HG03575 (cell line): ENCODE measurements around the gene HDGFL3.
"Not testable (repeated sequence)": the region's sequence is repeated elsewhere in the genome, so short reads cannot be mapped to it uniquely, and the experiment has no call there.

ENCODE experiments used
- ATAC-seq: cut with Tn5 transposase; IDR thresholded peaks from one replicate; pipeline ENCODE4 v1.9.1; 2021; ENCODE audit not compliant: unreplicated experiment, insufficient number of reproducible peaks, low FRiP score; ENCODE audit errors: extremely low read depth

HDGFL3 gene

DNA sequence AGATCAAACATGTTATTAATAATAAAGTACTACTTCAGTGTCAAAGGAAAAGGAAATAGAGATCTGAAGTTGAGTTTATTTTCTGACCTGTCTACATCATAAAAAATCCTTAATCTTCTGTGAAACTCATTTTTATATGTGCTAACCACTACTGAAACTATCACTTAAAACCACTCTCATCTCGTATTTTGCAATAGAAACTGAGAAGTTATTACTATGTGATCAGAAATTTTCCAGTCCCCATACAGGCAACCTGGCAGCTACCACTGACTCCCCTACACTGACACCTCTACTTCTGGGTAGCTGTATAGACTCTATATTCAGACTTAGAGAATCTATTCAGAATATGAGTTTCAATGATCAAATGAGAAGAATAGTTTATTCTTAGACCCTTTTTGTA, 8.3 kb downstream of the HDGFL3 start:
- peak; percentile 68 for ATAC-seq

DNA sequence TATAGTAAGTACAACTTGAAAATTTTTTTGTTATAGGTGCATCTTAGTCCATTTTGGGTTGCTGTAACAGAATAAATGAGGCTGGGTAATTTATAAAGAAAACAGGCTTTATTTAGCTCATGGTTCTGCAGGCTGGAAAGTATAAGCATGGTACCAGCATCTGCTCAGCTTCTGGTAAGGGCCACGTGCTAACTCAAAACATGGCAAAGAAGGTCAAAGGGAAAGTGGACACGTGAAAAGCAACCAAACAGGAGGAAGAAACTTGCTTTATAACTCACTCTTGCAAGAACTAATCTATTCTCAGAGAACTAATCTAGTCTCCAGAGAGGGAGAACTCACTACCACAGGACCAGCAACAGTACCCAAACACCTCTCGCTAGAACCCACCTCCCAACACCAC, 9.1 kb downstream of the HDGFL3 start:
- no peak for ATAC-seq

DNA sequence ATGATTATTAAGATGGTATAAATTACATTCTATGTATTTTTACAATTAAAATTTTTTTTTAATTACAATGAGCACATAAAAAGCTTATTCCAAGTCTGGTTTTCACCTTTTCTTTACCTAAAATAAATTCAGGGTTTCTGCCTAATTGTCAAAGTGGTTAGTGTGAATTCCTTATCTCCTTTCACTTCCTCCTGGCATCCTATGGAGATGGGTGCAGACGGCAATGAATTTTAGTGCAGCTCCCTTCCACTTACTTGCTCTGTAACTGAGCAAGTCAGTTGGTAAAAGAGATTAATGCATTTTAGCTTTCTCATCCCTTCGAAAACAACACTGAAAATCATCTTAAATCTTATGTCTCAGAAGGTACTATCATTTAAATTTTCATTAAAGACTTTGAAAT, 13.1 kb downstream of the HDGFL3 start:
- ATAC-seq = no peak

DNA sequence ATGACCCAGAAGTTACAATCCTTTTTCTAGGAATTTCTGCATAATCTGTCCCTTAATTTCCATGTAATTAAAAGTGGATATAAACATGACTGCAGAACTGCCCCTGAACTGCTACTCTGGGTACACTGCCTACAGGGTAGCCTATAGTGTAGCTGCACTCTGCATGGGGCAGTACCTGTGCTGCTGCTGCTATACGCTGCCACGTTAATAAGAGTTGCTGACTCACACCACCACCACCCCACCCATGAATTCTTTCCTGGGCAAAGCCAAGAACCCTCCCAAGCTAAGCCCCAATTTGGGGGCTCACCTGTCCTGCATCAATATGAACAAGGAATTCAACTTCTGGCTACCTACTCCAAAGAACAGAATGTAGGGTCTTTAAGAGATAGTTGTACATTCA, 13.9 kb downstream of the HDGFL3 start:
- no peak for ATAC-seq

DNA sequence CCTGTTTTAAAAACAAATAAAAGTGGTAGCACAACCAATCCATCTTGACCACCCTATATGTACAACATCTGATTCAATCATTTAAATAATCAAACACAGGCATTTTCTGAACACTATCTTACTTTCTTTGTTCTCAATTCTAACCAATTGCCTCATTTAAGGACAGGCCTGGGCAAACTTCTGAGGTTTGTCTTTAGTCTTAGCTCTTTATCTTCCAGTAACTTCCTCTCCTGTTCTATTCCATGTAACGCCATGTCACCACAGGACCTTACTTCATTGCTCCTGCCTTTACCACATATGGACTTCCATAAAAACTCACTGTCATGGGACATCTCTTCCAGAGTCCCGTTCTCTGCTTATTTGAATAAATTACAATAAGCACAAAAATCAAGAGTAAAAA, 14.9 kb downstream of the HDGFL3 start:
- ATAC-seq = no peak

DNA sequence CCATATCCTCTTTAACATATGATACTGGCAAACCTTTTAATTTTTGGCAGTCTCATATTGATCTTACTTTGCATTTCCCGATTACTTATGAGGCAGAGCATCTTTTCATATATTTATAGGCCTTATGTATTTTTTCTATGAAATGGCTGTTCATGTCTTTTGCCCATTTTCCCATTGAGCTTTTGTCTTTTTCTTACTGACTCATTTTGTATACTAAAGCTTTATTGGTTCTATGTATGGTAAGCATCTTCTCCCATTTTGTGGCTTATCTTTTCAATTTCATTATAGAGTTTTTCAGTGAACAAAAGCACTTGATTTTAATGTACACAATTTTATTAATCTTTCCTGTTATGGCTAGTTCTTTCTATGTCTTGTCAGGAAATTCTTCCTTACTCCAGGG, 17.2 kb downstream of the HDGFL3 start:
- no peak for ATAC-seq

DNA sequence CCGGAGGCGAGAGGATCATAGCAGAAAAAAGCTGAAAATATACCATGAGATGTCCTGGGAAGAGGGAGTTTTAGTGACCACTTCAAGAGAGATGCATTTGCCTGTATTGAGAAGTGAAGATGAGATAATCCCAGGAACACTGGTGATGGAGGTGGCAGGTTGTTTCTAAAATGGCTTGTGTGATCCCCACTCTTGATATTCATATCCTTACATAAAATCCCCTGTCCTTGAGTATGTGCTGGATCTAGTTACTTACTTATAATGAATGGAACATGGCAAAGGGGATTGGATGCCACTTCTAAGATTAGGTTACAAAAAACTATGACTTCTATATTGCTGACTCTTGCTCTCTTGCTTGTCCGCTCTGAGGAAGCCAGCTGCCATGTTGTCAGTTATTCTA, 22.1 kb downstream of the HDGFL3 start:
- no peak for ATAC-seq

DNA sequence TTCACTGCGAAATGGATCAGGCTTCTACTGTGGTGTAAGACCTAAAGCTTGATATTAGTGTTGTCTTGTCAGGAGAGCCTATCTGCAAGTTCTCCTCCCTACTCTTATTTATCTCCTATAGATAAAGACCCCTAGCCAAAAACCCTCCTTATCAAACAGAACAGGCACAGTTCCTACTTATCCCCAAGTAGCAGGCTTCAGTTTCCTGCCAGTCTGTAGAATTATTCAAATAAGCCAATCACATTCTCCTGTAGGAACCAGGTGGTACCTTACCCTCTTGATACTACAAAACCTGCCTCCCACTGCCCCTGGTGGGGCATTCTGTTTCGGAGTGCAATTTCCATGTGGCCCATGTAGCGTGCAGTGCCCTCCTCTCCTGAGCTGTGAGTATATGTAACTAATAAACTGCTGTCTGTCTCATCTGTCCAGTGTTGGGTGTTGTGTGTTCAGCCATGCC, 28.7 kb downstream of the HDGFL3 start:
- no peak for ATAC-seq

DNA sequence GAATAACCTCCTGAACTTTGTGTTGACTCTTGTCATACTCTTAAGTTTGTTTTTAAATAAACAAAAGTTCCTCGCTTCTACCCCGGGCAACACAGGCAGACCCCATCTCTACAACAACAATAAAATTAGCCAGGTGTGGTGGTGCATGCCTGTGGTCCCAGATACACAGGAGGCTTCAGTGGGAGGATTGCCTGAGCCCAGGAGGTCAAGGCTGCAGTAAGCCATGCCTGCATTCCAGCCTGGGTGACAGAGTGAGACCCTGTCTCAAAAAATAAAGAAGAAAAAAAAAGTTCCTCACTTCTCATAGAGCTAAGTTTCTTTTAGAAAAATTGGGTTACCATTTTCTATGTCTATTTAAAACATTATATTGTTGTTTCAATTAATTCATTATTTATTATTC, 29.2 kb downstream of the HDGFL3 start:
- no peak for ATAC-seq

DNA sequence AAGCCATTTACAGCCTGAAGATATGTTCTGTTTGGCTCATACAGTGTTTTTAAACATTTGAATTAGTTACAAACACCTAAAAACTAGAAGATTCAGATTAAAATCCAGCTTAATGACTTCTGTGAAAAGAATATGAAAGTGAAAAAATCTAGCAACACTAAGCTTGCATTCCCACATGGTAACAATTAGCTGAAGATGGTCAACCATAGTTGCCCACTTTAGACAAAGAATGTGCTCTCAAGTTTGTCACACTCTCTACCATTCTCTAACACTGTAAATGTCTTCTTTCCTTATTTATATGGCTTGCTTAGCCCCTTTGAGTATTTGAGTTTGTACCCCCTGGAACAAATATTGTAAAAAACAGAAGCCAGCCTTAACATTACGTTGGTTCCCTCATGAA, 32.7 kb downstream of the HDGFL3 start:
- no peak for ATAC-seq

DNA sequence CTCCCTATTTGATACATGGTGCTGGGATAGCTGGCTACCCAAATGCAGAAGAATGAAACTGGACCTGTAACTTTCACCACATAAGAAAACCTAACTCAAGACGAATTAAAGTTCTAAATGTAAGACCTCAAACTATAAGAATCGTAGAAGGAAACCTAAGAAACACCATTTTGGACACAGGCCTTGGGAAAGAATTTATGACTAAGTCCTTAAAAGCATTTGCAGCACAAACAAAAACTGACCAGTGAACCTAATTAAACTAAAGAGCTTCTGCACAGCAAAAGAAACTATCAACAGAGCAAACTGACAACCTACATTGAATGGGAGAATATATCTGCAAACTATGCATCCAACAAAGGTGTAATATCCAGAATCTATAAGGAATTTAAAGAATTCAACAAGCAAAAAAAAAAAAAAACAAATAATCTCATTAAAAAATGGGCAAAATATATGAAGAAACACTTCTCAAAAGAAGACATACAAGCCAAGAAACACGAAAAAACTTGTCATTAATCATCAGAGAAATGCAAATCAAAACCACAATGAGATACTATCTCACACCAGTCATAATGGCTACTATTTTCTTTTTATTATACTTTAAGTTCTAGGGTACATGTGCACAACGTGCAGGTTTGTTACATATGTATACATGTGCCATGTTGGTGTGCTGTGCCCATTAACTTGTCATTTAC, 37.0 kb downstream of the HDGFL3 start:
- no peak for ATAC-seq

DNA sequence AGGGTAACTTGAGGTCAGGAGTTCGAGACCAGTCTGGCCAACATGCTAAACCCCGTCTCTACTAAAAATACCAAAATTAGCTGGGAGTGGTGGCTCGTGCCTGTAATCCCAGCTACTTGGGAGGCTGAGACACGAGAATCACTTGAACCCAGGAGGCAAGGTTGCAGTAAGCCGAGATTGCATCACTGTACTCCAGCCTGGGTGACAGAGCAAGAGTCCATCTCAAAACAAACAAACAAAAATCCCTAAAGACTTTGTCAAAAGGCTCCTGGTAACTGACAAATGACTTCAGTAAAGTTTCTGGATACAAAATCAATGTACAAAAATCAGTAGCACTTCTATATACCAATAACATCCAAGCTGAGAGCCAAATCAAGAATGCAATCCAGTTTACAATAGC, 38.0 kb downstream of the HDGFL3 start:
- ATAC-seq = not testable (repeated sequence)

DNA sequence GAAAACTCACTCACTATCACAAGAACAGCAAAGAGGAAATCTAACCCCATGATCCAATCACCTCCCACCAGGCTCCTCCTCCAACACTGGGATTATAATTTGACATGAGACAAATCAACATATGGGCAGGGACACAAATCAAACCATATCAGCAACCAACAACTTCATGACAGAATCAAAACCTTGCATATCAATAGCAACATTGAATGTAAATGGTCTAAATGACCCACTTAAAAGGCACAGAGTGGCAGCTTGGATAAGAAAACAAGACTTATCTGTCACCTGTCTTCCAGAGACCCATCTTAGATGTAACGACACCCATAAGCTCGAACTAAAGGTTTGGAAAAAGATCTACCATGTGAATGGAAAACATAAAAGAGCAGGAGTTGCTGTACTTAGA, 40.8 kb downstream of the HDGFL3 start:
- ATAC-seq = no peak

DNA sequence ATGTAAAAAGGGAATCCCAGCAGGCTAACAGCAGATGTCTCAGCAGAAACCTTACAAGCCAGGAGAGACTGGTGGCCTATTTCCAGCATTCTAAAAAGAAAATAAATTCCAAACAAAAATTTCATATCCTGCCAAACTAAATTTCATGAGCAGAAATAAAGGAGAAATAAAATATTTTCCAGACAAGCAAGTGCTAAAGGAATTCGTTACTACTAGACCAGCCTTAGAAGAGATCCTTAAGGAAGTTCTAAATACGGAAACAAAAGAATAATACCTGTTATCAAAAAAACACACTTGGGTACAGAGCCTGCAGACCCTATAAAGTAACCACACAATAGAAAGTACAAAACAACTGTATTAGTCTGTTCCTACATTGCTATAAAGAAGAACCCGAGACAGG, 41.4 kb downstream of the HDGFL3 start:
- no peak for ATAC-seq

DNA sequence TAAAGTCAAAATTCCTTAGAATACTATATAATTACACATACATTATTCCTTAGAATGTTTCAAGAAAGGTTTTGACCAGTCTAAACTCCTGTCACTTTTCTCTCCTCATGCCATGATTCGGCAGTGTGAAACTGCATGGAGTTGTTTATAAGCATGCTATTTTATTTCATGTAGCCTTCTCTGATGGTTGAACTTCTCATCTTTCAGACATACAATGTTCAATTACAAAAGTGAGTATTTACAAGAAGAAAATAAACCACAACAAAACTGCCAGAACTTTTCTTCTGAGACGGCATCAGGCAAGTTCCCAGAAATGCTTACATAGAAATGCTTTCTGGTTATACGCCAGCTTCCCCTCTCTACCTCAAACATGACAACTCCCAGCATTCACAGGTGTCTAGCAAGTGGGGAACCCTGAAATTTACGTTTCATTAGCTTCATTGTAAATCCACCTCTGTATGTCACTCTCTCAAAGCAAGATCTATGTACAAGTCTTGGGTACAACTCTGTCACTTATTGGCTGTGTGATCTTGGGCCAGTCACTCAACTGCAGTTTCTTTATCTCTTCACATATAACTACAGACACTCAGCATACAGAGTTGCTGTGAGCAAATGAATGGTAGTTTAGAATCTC, 42.7 kb downstream of the HDGFL3 start:
- no peak for ATAC-seq

DNA sequence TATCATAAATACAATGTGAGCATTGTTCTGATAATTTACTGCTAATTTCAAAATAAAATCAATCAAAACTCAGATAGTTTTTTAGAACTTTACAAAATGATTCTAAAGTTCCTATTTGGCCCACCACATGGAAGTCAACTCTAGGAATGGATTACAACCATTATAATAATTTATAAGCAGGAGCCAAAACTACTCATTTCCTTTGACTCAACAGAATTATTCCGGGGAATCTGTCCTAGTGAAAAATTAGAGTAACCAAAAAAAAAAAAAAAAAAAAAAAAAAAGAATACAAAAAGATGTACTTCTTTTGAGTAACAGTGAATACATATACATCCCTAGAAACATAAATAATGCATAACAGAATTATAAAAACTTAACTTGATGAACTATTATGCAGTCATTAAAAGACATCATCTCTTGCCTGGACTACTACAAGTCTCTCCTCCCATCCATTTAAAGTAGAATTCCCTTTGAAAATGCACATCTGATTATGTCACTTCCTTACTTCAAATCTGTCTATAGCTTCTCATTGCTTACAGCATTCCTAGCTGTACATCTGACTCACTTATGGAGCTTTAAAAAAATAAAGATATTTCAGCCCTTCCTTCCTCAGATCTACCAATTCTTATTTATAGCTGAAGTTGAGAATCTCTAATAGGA, 43.4 kb downstream of the HDGFL3 start:
- ATAC-seq = no peak

DNA sequence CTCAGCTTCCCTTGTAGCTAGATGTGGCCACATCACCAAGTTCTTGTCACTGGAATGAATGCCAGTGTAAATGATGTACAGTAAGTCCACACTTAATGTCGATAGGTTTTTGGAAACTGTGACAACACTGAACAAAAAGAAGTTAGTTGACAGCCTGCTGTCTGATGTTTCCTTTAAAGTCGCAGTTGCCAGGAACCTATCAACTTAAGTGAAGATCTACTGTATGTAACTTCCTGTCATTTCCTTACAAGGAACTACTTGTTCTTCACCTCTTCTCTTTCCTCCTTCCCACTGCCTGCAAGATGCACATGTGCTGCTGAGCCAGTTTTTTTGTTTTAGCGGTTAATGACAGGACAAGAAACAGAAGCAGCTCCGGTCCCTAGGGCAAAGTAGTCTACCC, 44.6 kb downstream of the HDGFL3 start:
- no peak for ATAC-seq

DNA sequence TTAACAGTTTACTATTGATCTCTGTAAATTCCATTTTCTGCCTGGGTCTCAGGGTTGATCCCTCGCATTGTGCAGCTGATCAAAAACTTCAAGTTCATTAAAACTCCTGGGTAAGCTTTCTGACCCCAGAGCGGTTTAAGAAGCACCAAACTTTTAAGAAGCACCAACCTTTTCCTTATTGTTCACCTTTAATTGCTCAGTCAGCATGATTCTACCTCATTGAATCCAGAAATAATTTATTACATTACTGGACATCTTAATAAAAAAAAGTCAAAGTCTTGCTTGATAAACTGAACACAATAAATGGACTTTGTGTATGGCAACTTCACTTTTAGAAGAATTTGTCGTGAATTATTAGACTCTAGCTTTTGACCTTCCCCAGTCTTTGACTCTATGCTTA, 46.9 kb downstream of the HDGFL3 start:
- ATAC-seq = no peak

DNA sequence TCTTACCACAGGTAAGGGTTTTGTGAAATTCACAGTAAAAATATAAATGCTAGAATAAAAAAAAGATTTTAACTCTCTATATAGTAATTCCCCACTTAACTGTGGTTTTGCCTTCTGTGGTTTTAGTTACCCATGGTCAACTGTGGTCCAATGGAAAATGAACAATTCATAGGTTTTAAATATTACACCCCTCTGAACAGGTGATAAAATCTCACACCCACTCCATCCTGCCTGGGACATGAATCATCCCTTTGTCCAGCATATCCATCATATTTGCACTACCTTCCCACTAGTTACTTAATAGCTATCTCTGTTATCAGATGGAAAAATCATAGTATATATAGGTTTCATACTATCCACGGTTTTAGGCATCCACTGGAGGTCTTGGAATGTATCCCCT, 49.2 kb downstream of the HDGFL3 start:
- ATAC-seq = no peak

DNA sequence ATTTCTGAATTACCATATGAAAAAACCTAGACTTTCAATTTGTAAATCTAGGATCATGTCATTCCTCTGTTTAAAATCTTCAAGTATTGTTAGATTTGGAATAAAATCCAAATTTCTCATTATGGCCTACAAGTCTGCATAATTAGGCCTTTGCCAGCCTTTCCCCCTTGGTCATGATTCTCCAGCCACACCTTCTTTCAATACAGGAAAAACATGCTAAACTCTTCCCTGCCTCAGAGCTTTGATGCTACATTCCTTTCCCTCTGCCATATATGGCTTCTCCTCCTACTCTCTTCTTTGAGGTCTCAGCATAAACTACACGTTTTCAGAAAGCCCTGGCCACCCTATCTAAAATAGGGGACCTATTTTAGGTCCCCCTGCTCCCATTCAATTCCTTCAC, 51.7 kb downstream of the HDGFL3 start:
- ATAC-seq = no peak
